Measurements from ENCODE around the gene GALNT18. TPM values are rescaled to one million over a fixed set of nuclear protein-coding genes. Genes with fewer than 3 reads are reported as not detected.

The GALNT18 gene
- total RNA-seq, 1 donor from 2014 or later, result 22.1 TPM

DNA sequence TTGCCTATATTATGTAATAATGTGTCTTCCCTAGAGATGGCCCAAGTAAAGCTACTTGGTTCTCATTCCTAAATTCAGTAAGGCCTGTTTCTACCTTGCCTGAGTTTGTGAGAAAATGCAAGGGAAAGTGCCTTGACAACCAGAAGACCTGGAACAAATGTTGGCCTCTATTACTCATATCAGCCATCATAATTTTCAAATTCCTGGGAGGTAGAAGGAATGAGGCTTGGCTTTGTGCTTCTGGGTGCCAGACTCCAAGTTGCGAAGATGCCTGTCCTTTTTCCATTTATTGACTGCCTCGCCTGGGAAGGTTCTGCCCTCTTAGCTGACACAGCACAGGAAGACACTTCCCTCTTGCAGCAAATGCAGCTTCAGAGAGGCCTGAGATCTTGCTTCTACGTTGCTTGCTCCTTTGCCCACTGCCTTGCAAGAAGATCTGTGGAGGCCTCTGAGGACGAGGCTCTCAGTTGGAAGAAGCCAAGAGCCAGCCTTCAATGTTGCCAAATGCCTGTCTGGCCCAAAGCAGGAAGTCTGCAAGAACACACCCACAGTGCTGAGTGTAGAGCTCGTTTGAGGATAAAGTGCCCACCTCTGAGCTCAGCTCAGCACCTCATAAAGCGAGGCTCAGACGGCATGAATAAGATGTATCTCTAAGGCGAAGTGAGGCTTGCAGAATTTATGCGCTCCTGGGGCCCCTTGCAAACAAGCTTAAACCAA, 120.1 kb downstream of the GALNT18 start:
- intact Hi-C loops (cut with DNase I), result no loop called here
- Histone ChIP-seq H3K36me3 (no peaks in the 10 kb centered on the region), H3K27ac (no peak overlapping the region), H3K4me1 (peaks cover 12% of the 10 kb centered on the region), H3K9me3 (no peaks in the 10 kb centered on the region), H3K27me3 (no peaks in the 10 kb centered on the region), H3K4me3 (no peak overlapping the region)
- no peak for DNase-seq (ENCODE audit: extremely low spot score in 2 of 2)
- TF ChIP-seq, protein P1, sequence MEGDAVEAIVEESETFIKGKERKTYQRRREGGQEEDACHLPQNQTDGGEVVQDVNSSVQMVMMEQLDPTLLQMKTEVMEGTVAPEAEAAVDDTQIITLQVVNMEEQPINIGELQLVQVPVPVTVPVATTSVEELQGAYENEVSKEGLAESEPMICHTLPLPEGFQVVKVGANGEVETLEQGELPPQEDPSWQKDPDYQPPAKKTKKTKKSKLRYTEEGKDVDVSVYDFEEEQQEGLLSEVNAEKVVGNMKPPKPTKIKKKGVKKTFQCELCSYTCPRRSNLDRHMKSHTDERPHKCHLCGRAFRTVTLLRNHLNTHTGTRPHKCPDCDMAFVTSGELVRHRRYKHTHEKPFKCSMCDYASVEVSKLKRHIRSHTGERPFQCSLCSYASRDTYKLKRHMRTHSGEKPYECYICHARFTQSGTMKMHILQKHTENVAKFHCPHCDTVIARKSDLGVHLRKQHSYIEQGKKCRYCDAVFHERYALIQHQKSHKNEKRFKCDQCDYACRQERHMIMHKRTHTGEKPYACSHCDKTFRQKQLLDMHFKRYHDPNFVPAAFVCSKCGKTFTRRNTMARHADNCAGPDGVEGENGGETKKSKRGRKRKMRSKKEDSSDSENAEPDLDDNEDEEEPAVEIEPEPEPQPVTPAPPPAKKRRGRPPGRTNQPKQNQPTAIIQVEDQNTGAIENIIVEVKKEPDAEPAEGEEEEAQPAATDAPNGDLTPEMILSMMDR (IDR thresholded peaks at IDR 0.05), result no peak
- TF ChIP-seq POLR2AphosphoS5 (IDR thresholded peaks at IDR 0.05; ENCODE audit: insufficient read depth in 1 of 2, low read depth in 1 of 2) (no peak), POLR2A (IDR thresholded peaks at IDR 0.05) (no peak)

- Histone ChIP-seq H3K9me3 (no peaks in the 10 kb centered on the region), H3K4me1 (peaks cover 12% of the 10 kb centered on the region), H3K27me3 (no peaks in the 10 kb centered on the region), H3K27ac (no peak overlapping the region), H3K4me3 (no peak overlapping the region), H3K36me3 (no peaks in the 10 kb centered on the region)
- TF ChIP-seq POLR2AphosphoS5 (IDR thresholded peaks at IDR 0.05; ENCODE audit: insufficient read depth in 1 of 2, low read depth in 1 of 2) (no peak), POLR2A (IDR thresholded peaks at IDR 0.05) (no peak)
- TF ChIP-seq, protein P1 (IDR thresholded peaks at IDR 0.05), result no peak
- no peak for DNase-seq (ENCODE audit: extremely low spot score in 2 of 2)
- intact Hi-C loops (cut with DNase I), result no loop called here
Measured at GRCh38 chr11:11500744-11501487, 120.9 kb downstream of the GALNT18 start.

GRCh38 chr11:11499300-11499699, 122.5 kb downstream of the GALNT18 start:
- Histone ChIP-seq H3K27me3 (no peaks in the 10 kb centered on the region), H3K4me3 (no peak overlapping the region), H3K36me3 (no peaks in the 10 kb centered on the region), H3K4me1 (peaks cover 12% of the 10 kb centered on the region), H3K9me3 (no peaks in the 10 kb centered on the region), H3K27ac (no peak overlapping the region)
- TF ChIP-seq, protein P1 (IDR thresholded peaks at IDR 0.05), result no peak
- TF ChIP-seq POLR2A (IDR thresholded peaks at IDR 0.05) (no peak), POLR2AphosphoS5 (IDR thresholded peaks at IDR 0.05; ENCODE audit: insufficient read depth in 1 of 2, low read depth in 1 of 2) (no peak)
- no peak for DNase-seq (ENCODE audit: extremely low spot score in 2 of 2)
- intact Hi-C loops (cut with DNase I), result no loop called here

DNA sequence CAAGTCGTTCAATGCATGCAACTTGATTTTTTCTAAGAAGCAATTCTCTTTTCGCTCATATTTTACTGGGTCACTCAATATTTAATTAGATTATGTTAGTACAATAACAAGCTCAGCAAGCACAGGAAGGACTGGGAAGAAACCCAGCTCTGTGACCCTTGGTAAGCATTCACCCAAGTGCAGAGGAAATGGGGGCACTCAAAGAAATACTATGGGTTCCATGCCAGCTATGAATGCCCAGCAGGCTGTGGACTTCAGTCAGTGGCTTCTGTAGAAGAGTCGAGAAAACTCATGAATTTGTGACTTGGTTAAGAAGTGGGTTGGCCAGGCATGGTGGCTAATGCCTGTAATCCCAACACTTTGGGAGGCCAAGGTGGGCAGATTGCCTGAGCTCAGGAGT, 123.6 kb downstream of the GALNT18 start:
- H3K9me3 ChIP-seq, result no peaks in the 10 kb centered on the region
- H3K27me3 ChIP-seq, result no peaks in the 10 kb centered on the region
- H3K4me1 ChIP-seq, result peaks cover 12% of the 10 kb centered on the region
- no peak overlapping the region for H3K27ac ChIP-seq
- H3K4me3 ChIP-seq, result no peak overlapping the region
- DNase-seq (ENCODE audit: extremely low spot score in 2 of 2), result no peak
- intact Hi-C loops (cut with DNase I), result no loop called here
- no peak for TF ChIP-seq POLR2A (IDR thresholded peaks at IDR 0.05)
- TF ChIP-seq POLR2AphosphoS5 (IDR thresholded peaks at IDR 0.05; ENCODE audit: insufficient read depth in 1 of 2, low read depth in 1 of 2), result no peak
- TF ChIP-seq, protein P1 (IDR thresholded peaks at IDR 0.05), result no peak
- H3K36me3 ChIP-seq, result no peaks in the 10 kb centered on the region

DNA sequence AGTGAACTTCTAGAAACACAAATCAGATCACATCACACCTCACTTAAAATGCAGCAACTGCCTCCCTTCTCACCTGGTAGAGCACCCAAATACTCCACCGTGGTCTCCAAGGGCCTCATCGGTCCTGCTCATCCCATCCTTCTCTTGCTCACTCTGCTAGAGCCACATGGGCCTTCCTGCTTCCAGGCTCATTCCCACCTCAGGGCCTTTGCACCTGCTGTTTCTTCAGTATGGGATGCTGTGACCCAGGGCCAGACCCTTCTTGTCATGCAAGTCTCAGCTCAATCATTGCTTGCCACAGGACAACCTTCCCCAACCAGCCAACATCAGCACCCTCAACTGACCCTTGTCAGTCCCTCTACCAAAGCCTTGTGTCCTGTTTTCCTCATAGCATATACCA, 124.9 kb downstream of the GALNT18 start:
- Histone ChIP-seq H3K36me3 (no peaks in the 10 kb centered on the region), H3K27ac (no peak overlapping the region), H3K9me3 (no peaks in the 10 kb centered on the region), H3K4me1 (peaks cover 7% of the 10 kb centered on the region), H3K27me3 (no peaks in the 10 kb centered on the region), H3K4me3 (no peak overlapping the region)
- TF ChIP-seq, protein P1 (IDR thresholded peaks at IDR 0.05), result no peak
- TF ChIP-seq POLR2A (IDR thresholded peaks at IDR 0.05) (no peak), POLR2AphosphoS5 (IDR thresholded peaks at IDR 0.05; ENCODE audit: insufficient read depth in 1 of 2, low read depth in 1 of 2) (no peak)
- DNase-seq (ENCODE audit: extremely low spot score in 2 of 2), result no peak
- intact Hi-C loops (cut with DNase I), result no loop called here
